ENCODE measurements around the gene PRKD1. TPM values are rescaled to one million over a fixed set of nuclear protein-coding genes. Genes with fewer than 3 reads are reported as not detected.

Gene PRKD1
- total RNA-seq, 6 experiments from 2014 or later, result 0.74 to 6.2 (median 2.2) TPM

GRCh38 chr14:29928117-29928640 lies 532 bp upstream of the PRKD1 start:
- WGBS (ENCODE audit: insufficient coverage, low coverage, low lambda C conversion rate, missing lambda C conversion rate), result 45% methylated on average over 8 of the region's 23 CpGs
- Histone ChIP-seq H3K36me3 (no peaks in the 10 kb centered on the region), H3K9me3 (no peaks in the 10 kb centered on the region), H3K4me1 (peaks cover 0 to 8% (median 0%) of the 10 kb centered on the region in 4 donors), H3K4me3 (peak overlapping the region; percentile 23 to 66 (median 66)), H3K27ac (no peak overlapping the region), H3K27me3 (no peaks in the 10 kb centered on the region)
- ATAC-seq (no peak), DNase-seq (no peak)
- no peak for TF ChIP-seq POLR2A (IDR thresholded peaks at IDR 0.05)
- TF ChIP-seq, protein P1, sequence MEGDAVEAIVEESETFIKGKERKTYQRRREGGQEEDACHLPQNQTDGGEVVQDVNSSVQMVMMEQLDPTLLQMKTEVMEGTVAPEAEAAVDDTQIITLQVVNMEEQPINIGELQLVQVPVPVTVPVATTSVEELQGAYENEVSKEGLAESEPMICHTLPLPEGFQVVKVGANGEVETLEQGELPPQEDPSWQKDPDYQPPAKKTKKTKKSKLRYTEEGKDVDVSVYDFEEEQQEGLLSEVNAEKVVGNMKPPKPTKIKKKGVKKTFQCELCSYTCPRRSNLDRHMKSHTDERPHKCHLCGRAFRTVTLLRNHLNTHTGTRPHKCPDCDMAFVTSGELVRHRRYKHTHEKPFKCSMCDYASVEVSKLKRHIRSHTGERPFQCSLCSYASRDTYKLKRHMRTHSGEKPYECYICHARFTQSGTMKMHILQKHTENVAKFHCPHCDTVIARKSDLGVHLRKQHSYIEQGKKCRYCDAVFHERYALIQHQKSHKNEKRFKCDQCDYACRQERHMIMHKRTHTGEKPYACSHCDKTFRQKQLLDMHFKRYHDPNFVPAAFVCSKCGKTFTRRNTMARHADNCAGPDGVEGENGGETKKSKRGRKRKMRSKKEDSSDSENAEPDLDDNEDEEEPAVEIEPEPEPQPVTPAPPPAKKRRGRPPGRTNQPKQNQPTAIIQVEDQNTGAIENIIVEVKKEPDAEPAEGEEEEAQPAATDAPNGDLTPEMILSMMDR (IDR thresholded peaks at IDR 0.05), result no peak
- intact Hi-C loops (cut with DNase I), result no loop called here

DNA sequence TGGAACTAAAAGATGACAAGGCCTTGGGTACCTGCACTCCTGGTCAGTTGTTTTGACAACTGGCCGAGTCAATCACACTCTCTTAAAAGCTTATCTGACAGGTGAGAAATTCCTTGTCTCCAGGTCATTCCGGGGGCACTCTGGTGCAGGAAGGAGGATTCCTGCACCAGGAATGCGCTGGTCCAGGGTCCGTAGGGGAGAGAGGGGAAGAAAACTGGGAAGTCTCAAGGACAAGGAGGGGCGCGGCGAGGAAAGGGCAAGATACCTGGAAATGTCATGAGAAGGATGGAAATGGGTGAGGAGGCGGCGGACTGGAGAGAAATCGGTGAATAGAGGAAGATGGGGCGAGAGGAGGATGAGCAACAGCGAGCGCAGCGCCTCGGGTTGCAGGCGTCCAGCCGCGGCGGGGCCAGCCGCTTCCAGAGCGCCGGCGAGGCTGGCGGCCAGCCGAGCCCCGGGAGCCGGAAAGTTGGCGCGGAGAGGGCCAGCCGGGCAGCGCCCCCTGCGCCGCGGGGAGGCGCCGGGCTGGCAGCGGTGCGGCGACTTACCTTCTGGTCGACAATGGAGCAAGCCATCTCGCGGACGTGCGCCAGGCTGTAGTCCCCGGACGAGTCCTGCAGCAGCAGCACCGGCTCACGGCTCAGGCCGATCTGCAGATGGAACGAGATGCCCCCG lies 809 bp downstream of the PRKD1 start:
- peak; percentile 69 to 75 (median 72) for ATAC-seq
- intact Hi-C loops (cut with DNase I), result no loop called here
- WGBS (ENCODE audit: insufficient coverage, low coverage, low lambda C conversion rate, missing lambda C conversion rate), result 5% methylated on average over 19 of the region's 51 CpGs
- H3K9me3 ChIP-seq, result no peaks in the 10 kb centered on the region
- peak; percentile 59 to 67 (median 61) for DNase-seq
- H3K4me1 ChIP-seq, result peaks cover 0 to 8% (median 0%) of the 10 kb centered on the region in 4 donors
- H3K27ac ChIP-seq, result peak overlapping the region; percentile 26 to 46 (median 28)
- no peak for TF ChIP-seq POLR2A (IDR thresholded peaks at IDR 0.05)
- TF ChIP-seq, protein P1 (IDR thresholded peaks at IDR 0.05), result peak in 3 of 4 donors; percentile 19 to 35 (median 21)
- no peaks in the 10 kb centered on the region for H3K27me3 ChIP-seq
- H3K4me3 ChIP-seq, result peak overlapping the region; percentile 51 to 66 (median 66)
- H3K36me3 ChIP-seq, result no peaks in the 10 kb centered on the region

- no peaks in the 10 kb centered on the region for H3K9me3 ChIP-seq
- TF ChIP-seq POLR2A (IDR thresholded peaks at IDR 0.05), result no peak
- TF ChIP-seq, protein P1 (IDR thresholded peaks at IDR 0.05), result no peak
- no peaks in the 10 kb centered on the region for H3K36me3 ChIP-seq
- ATAC-seq, result no peak
- intact Hi-C loops (cut with DNase I), result no loop called here
- peaks cover 0 to 8% (median 0%) of the 10 kb centered on the region in 4 donors for H3K4me1 ChIP-seq
- 6% methylated on average over 8 of the region's 8 CpGs for WGBS (ENCODE audit: insufficient coverage, low coverage, low lambda C conversion rate, missing lambda C conversion rate)
- DNase-seq, result no peak
- H3K27me3 ChIP-seq, result no peaks in the 10 kb centered on the region
- H3K27ac ChIP-seq, result no peak overlapping the region
- peak overlapping the region; percentile 51 to 66 (median 66) for H3K4me3 ChIP-seq
Observed at GRCh38 chr14:29926228-29926627, 1.4 kb downstream of the PRKD1 start.

GRCh38 chr14:29925736-29926135 lies 1.9 kb downstream of the PRKD1 start:
- DNase-seq (no peak), ATAC-seq (no peak)
- Histone ChIP-seq H3K36me3 (no peaks in the 10 kb centered on the region), H3K4me3 (no peak overlapping the region), H3K27me3 (no peaks in the 10 kb centered on the region), H3K27ac (no peak overlapping the region), H3K9me3 (no peaks in the 10 kb centered on the region), H3K4me1 (peaks cover 0 to 8% (median 0%) of the 10 kb centered on the region in 4 donors)
- 48% methylated on average over 3 of the region's 3 CpGs for WGBS (ENCODE audit: insufficient coverage, low coverage, low lambda C conversion rate, missing lambda C conversion rate)
- TF ChIP-seq, protein P1 (IDR thresholded peaks at IDR 0.05), result no peak
- TF ChIP-seq POLR2A (IDR thresholded peaks at IDR 0.05), result no peak
- intact Hi-C loops (cut with DNase I), result no loop called here

Measured in right lobe of liver (tissue), 6 donors.